HG03520 (cell line): ENCODE measurements around the gene DLG4.
"Not testable (repeated sequence)": the region's sequence is repeated elsewhere in the genome, so short reads cannot be mapped to it uniquely, and the experiment has no call there.

Source experiments
- ATAC-seq: cut with Tn5 transposase; IDR thresholded peaks from one replicate; pipeline ENCODE4 v1.9.1; 2021; ENCODE audit warnings: mild to moderate bottlenecking, moderate library complexity; ENCODE audit not compliant: unreplicated experiment

The DLG4 gene

DNA sequence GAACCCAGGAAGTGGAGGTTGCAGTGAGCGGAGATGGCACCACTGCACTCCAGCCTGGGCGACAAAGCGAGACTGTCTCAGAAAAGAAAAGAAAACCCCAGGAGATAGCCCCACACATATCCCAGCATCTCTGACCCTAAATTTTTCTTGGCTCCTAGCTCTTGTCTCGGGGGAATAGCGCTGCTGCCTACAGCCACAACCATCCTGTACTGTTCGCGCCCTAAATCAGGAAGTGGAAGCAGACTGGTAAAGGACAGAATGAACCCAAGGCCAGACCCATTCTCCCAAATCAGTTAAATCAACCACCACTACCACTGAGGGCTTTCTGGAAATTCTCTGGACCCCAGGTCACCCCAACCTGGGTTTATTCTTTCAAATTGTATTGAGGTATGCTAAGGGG lies 30.2 kb upstream of the DLG4 start:
- ATAC-seq = no peak

DNA sequence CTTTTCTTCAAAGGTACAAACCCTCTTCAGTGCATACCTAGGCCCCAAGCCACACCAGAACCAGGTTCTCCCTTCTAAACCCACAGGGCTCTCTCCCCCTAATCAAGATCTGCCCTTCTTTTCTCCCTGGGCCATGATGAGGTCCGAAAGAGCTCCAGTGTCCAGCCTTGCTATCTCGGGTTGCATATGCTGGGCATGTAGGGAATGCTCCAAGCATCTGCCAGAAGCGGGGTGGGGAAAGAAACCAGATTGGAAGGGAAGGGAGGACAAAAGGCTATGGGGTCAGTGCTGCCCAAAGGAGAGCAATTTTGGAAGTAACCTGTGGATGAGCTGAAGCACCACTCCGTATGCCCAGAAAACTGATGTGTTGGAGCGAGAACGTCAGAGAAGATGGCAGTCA lies 29.6 kb upstream of the DLG4 start:
- ATAC-seq = no peak

DNA sequence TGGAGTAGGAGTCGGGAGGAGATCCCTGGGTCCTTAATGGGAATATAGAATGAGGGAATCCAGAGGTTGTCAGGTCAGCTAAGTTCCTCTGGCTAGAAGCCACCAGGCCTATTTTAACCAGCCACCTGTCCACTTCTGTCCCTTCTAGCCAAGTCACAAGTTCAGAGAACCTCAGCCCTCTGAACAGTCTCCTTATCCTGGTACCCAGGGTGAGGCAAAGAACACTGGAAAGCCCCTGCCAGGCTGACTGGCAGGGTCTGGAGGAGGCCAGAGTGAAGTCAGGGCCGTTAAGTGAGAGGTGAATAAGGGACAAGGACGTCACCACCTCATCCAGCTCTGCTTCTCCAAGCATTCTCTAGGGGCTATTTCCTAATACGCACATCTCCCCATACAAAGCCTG lies 29.2 kb upstream of the DLG4 start:
- ATAC-seq = no peak

DNA sequence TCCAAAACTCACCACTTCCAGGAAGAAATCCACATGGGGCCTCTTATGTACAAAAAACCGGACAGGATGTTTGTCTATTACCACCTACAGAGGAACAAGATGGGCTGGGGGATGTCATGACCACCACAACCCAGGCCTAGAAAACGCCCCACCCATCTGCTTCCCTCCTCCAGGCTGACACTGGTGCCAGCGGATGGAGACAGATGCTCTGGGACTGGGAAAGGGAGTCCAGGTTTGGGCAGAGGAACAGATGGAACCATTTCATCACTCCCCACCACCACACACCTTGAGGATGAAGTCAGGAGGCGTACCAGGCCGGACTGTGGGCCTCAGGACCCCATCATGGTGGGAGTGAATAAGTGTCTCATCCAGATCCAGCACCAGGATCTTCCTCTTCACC lies 27.1 kb upstream of the DLG4 start:
- ATAC-seq = no peak

DNA sequence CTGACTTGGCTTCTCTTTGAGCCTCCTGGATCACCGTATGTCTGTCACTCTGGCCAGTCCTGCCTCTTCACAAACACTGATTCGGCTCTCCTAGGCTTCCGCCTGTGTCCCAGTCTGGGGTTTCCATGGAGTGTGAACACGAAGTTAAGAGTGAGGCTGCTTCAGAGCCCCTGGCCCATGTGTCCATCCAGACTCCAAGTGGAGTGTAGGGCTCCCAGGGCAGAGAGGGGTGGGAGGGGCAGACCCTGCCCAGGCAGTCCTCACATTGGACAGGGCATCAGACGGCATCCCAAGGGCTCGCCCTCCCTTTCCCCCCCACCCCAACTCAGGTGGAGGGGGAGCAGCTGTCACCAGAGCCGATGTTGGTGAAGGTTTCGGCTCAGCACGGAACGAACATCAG lies 24.2 kb upstream of the DLG4 start:
- not testable (repeated sequence) for ATAC-seq

DNA sequence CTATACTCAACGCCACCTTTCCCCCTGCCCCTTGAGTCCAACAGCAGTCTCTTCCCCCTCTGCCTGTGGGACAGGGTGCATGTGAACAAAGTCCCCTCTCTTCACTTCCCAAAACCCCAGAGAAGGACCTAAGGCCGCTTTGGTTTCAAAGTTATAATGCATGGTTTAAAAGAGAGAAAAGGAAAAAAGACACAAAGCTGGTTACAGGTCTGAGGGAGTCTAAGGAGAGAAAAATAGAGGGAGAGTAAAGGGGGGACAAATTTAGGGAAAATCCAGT lies 23.8 kb upstream of the DLG4 start:
- no peak for ATAC-seq

DNA sequence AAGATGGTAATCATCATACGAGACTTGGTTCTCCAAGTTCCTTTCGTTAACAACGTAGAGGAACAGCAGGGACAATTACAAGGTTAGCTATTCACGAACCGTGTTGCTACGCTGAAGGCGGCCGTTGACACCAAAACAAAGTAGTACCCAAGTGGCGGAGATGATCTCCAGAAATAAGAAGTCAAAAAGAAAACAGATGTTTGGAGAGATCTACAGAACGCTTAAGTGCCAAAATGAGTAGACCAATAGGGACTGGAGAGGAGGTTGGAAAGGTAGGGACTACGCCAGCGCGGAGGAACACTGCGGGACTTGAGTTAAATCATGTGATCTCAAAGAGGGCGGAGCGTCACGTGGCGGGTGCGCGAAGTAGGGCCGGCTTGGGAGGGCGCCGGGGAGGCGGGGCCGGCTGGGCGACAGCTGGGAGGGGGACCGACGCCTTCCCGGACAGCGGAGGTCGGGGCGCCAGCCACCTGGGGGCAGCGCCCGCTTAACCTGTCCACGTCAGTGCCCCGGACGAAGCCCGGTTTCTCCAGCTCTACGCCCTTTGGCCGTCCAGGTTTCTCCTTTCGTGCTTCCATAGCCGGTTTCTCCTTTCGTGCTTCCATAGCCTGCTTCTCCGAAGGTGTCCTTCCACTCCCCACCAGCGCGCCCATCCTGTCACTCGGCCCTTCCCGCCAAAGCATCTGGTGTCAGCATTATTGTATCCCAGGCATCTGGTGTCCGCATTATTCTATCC lies 23.2 kb upstream of the DLG4 start:
- peak; percentile 33 for ATAC-seq

DNA sequence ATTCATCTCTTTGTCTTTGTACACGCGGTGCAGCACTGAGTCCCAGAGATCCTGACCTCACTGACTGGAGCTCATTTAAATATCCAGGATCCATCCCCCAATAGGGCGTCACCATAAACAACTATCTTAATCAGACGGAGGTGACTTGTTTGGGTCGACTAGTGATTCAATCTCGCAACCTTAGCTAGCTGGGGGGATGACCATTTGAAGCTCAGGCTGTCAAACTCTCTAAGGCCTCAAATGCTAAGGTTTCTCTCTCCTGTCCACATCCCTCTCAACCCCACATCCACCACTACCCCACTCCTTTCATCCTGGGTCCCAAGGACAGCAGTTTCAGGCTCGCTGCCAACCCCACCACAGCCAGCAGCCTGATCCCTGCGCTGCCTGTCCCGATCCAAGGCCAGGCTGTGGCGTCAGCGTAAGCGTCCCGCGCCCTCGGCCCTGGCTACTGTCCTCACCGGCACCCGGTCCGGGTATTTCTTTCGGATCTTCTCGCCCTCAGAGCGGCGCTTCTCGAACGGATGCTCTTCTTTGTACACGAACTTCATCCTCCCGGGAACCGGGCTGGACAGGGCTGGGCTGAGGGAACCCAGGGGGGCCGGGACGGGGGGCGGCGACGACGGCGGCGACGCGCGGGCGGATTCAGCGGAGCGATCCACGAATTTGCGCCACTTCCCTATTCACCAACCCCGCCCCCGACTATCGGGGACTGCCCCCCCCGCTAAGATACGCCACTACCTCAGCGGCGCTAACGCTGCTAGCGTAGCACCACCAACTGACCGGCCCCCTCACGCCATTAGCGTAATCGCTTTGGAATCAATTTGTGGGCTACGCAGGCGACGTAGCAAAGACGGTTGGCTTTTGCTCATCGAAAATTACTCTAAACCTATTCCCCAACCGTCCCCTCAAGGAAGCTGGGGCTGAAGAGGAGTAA lies 22.4 kb upstream of the DLG4 start, which contains the start of gene GABARAP:
Gene GABARAP (minus strand): TSS at position 667 of the 934 bp plus-strand sequence. CDS start 119 bp downstream, at position 548.
- ATAC-seq = peak; percentile 26

DNA sequence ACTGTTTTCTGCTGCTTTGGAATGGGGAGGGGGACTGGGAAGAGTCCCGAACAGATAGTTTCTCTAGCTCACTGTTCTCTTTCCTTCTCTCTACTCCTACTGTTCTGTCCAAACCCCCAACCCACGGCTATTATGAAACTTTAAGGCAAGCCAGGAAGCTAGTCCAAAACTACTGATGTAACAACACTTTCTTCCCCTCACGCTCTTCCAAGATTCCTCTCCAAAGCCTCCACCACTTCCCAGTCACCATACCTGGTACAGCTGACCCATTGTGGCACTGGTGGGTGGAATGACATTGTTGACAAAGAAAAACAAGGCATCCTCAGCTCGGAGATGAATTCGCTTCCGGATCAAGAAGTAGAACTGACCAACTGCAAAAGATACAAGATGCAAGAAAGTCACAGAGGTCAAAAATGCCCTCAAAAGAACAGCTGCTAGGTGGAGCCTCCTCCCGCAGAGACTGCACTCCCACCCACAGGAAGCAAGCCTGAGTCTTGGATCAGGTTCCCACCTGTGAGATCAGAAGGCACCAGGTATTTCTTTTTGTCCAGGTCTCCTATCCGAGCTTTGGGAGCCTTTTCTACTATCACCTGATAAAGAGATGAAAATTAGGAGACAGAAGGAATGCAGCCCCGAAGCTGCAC lies 21.6 kb upstream of the DLG4 start:
- ATAC-seq = no peak

DNA sequence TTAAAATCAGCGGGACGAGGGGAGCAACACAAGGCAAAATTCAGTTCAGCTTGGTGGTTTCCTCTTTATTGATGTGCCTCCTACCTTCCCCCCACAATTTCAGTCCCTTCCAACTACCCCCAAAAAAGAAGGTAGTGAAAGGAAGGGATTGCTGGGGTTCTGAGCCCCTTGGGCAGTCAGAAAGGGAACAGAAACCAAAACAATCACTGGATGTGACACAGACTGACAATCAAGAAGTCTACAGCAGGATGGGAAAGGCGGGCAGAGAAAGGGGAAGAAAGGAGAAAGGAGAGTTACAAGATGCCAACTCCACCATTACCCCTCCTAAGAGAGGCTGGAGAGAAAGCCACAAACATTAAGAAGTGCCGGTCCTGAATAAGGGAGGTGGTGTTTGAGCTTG lies 20.7 kb upstream of the DLG4 start:
- ATAC-seq = no peak

DNA sequence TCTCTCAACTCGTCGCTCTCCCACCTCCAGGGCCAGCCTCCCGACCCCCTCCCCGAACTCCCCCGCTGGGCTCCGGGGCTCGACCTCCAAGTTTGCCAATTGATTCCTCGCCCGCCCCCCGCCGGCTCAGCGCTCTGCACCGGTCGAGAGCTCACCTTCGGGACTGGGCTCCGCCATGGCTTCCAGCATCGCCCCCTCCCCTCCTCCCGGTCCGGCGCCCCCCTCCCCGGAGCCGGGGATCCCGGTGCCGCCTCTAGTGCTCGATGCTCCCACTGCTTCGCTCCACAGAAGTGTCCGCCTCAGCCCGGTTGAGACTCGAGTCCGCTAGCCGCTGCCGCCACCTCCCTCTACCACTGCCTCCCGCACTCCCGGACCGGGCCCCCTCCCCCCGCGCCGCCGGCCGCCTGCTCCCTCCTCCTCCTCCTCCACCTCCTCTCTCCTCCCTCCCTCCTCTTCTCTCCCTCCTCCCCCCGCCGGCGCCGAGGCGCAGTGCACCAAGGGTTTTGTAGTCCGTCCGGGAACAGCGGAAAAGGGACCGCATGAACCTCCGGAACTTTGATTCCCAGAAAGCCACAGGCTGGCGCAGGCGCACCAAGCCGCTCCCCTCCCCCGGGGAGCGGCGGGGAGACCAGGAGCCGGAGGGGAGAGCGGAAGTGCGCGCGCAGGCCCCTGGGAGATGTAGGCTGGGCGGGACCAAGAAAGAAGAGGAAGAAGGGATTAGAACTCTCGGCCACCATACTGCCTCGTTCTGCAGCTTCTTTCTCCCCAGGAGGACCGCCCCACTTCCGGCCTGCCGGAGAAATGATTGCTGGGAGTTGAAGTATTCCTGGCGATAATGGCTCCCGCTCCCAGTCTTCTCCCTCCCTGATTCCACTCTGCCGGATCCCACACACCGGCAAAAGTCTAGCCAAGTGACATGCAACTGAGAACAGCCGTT lies 19.7 kb upstream of the DLG4 start, which contains the start of gene PHF23:
Gene PHF23 (minus strand): TSS at position 367 of the 937 bp plus-strand sequence. CDS start 178 bp downstream, at position 189.
- peak; percentile 39 for ATAC-seq

DNA sequence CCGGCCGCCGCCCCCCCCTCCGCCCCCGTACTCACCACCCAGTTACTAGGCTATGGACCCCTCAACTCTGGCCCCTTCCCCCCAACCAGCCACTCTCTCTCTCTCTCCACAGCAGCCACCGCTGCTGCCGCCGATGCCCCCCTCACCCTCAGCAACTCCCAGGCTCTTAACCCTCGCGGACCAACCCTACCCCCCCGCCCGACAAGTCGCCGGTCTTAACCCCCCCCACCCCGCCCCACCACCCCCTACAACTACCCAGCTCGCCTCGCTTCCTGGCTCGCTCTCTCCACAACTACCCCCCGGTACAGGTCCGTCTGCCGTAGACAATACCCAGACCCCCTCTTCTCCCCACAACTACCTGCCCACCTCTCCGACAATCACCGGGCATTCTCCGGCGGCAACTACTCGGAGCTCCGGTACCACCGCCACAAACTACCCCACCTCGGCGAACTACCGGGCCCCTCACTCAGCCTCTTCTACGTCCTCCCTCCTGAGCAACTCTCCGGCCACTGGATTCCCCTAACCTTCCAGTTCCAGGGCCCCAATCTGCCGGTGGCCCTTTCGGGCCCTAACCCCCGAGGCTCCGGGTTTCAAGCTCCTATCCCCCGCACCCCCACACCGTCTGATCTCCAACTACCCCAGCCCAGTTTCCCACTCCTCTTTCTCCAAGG lies 18.9 kb upstream of the DLG4 start:
- no peak for ATAC-seq

DNA sequence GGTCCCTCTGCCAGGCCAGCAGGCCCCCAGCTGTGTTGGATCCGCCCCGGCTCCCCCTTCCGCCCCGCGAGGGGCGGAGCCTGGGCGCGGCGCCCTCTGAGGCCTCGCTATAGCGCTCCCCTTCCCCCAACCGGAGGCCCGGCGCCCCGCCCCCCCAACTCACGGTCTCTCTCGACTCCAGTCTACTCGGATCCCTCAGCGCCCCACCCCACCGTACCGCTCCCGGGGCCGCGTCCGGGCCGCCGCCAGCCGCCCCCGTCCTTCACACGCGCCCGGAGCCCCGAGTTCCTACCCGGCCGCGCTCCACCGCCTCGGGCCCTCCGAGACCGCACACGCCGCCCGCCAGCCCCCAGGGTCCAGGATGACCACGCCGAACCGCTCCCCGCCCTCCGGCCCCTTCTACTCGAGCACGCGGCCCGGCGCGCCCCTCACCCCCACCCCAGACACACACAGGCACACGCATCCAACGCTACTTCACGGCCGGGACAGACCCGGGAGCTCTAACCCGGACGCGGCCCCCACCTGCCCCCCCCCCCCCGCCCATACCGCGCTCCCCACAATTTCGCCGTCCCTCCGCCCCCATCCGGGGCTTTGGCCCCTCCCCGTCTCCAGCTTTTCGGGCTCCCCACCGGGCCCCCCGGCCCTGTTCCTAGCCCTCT lies 18.3 kb upstream of the DLG4 start:
- ATAC-seq = no peak

DNA sequence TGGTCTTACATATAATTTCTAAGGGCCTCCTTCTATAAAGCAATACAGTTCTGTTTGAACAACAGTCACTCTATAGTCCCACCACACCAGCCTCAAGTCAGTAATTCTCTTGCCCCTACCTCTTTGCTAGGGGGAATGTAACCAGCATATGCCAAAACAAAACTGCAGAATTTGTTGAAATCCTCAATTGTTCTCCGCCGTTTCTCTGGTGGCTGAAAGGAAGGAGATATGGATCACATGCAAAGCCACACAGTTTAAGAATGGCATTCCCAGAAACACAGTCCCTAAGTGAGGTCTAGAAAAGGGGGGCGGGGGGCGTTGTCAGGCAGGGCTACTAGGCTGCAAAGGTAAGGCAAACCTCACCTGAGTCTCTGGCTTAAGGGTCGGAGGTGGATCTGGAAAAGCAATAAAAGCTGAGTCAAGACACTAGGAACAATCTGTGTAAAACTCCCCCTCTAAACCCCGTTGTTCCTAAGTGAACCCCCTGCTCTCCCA lies 17.7 kb upstream of the DLG4 start:
- no peak for ATAC-seq

DNA sequence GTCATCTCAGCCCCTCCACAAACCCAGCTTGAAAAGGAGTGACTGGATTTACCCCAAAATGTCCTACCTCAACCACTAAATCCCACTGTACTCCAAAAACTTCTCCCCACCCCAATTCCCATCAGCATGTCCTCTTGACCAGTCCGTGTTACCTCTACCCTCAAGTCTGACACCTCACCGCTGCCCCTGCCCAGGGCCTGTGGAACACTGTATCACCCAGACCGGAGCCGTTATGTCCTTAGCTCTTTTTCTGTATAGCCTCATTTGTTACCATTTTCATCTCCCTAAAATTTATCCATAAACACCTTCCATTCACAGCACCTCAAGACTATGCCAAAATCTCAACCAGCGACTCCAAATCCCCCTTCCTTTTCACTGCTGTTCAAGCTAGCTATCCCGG lies 17.2 kb upstream of the DLG4 start:
- no peak for ATAC-seq

DNA sequence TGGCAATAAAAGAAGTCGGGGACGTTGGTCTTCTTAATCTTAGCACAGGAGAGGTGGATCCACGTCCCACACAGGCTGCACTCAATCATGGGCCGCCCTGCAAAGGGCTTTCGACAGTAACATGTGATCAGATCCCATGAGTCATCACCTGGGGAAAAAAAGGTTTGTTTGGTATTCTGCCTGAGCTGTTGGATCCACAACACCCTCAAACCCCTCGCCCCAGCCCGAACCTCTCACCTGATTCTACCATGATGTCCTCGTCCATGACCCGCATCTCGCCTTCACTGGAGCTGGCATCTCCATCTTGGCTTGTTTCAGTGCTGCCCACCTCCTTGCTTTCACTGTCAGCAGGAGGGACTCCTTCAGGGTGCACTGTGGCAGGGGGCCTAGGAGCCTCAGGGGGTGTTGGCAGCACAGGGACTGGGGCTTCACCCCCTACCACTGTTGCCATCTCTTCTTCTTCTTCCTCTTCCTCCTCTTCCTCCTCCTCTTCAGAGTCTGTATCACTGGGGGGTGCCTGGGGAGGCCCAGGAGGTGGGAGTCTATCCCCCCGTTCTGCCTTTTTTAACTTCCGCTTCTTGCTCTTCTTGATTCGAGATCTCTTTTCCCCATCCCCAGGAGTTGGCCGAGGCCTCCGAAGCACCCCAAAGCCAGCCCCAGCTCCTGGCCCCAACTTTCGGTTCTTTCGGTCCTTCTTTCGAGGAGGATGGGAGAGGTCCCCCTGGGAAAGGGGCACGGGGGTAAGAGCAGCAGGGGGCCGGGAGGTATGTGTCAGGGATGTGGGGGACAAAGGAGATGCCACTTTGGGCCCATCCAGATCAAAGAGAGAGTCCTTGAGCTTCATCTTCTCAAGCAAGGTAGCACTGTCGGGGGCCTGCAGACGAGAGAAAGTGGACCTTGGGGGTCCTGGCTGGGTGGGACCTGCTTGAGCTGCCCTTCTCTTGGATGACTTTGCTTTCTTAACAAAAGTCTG lies 16.3 kb upstream of the DLG4 start:
- ATAC-seq = no peak

DNA sequence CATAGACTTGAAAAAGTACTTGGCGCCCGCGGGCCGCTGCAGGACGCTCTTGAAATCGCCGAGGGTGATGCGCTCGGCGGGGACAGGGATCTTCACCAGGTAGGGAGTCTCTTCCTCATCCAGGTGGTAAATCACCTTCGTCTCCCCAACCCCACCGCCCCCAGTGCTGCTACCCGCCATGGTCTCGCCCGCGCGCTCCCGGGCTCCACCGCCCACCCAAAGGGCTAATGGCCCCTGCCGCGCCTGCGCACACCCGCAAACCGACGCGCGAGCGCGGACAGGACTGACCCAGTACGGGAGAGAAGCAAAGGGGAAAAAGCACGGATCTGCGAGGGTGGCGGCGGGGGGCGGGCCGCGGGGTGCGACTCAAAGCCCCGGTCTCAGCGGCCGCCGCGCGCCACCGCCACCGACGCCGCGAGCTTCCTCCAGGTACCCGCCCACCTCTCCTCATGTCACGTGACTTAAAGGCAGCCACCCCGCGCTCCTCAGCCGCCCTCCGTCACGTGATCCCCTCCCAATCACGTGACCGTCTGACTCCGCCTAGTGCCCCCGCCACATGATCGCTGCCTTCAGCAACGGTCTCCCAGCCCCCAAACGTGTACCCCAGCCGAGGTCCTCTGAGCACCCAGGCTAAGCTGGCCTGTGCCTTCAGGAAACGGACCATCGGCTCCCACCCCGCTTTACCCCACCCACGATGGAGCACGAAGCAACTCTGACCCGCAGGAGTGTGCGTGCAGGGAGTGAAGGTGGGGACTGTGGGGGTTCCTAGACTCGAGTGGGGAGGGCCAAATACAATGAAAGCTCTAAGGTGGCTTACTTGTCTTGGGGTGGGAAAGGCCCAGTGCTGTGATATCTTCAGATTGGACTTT lies 14.7 kb upstream of the DLG4 start, which contains the start of gene DVL2:
Gene DVL2 (minus strand): TSS at position 435 of the 869 bp plus-strand sequence. CDS start 255 bp downstream, at position 180.
- peak; percentile 44 for ATAC-seq
